HEK293 (cell line): ENCODE measurements around the gene PGC.
A peak's percentile ranks its signal among the peaks of the same experiment; 100 is the strongest.

Source experiments
- BCL11A ChIP-seq: fragments of 450-650 bp; formaldehyde crosslinking; IDR thresholded peaks from 2 replicates; pipeline ENCODE4 v1.5.1; 2016; ENCODE audit warnings: low read depth, missing biosample characterization, missing genetic modification characterization
- KLF17 ChIP-seq: fragments of 450-650 bp; formaldehyde crosslinking; IDR thresholded peaks from 2 replicates; pipeline ENCODE4 v1.5.1; 2016; ENCODE audit warnings: missing biosample characterization, missing genetic modification characterization
- MEIS1 ChIP-seq: sonication (generic); formaldehyde crosslinking; IDR thresholded peaks from 2 replicates; pipeline ENCODE4 v1.8.1; 2022; ENCODE audit warnings: missing genetic modification reagents, mild to moderate bottlenecking, borderline replicate concordance
- REST ChIP-seq: fragments of 450-650 bp; formaldehyde crosslinking; IDR thresholded peaks from 2 replicates; pipeline ENCODE4 v1.5.1; 2016; ENCODE audit warnings: missing biosample characterization, missing genetic modification characterization
- ZBTB21 ChIP-seq: fragments of 450-650 bp; formaldehyde crosslinking; IDR thresholded peaks from 2 replicates; pipeline ENCODE4 v1.5.1; 2017; ENCODE audit warnings: missing biosample characterization, missing genetic modification characterization
- ZBTB7A ChIP-seq: fragments of 450-650 bp; formaldehyde crosslinking; IDR thresholded peaks from 2 replicates; pipeline ENCODE4 v1.5.1; 2016; ENCODE audit warnings: low read depth, missing biosample characterization, missing genetic modification characterization
- ZIC2 ChIP-seq: fragments of 450-650 bp; formaldehyde crosslinking; IDR thresholded peaks from 2 replicates; pipeline ENCODE4 v1.5.1; 2016; ENCODE audit warnings: missing biosample characterization, missing genetic modification characterization
- ZNF10 ChIP-seq: fragments of 450-650 bp; formaldehyde crosslinking; IDR thresholded peaks from 2 replicates; pipeline ENCODE4 v1.5.1; 2017; ENCODE audit warnings: missing biosample characterization, missing genetic modification characterization
- ZNF112 ChIP-seq: fragments of 450-650 bp; formaldehyde crosslinking; IDR thresholded peaks from 2 replicates; pipeline ENCODE4 v1.5.0; 2017; ENCODE audit warnings: missing biosample characterization, missing genetic modification characterization
- ZNF211 ChIP-seq: fragments of 450-650 bp; formaldehyde crosslinking; IDR thresholded peaks from 2 replicates; pipeline ENCODE4 v1.5.1; 2016; ENCODE audit warnings: low read depth, missing biosample characterization, missing genetic modification characterization
- ZNF24 ChIP-seq: fragments of 450-650 bp; formaldehyde crosslinking; IDR thresholded peaks from 2 replicates; pipeline ENCODE4 v1.5.1; 2016; ENCODE audit warnings: missing biosample characterization, missing genetic modification characterization
- ZNF354C ChIP-seq: fragments of 450-650 bp; formaldehyde crosslinking; IDR thresholded peaks from 2 replicates; pipeline ENCODE4 v1.5.1; 2016; ENCODE audit warnings: missing biosample characterization, missing genetic modification characterization, low read depth, borderline replicate concordance
- ZNF362 ChIP-seq: fragments of 450-650 bp; formaldehyde crosslinking; IDR thresholded peaks from 2 replicates; pipeline ENCODE4 v1.5.1; 2016; ENCODE audit warnings: missing biosample characterization, missing genetic modification characterization
- ZNF48 ChIP-seq: fragments of 450-650 bp; formaldehyde crosslinking; IDR thresholded peaks from 2 replicates; pipeline ENCODE4 v1.5.1; 2016; ENCODE audit warnings: missing biosample characterization, missing genetic modification characterization
- ZNF549 ChIP-seq: fragments of 450-650 bp; IDR thresholded peaks from 2 replicates; pipeline ENCODE4 v1.5.1; 2018; ENCODE audit warnings: missing biosample characterization, missing genetic modification characterization, mild to moderate bottlenecking, inconsistent platforms, moderate library complexity
- ZNF629 ChIP-seq: fragments of 450-650 bp; formaldehyde crosslinking; IDR thresholded peaks from 2 replicates; pipeline ENCODE4 v1.5.1; 2017; ENCODE audit warnings: missing biosample characterization, missing genetic modification characterization
- ZNF660 ChIP-seq: fragments of 450-650 bp; IDR thresholded peaks from 2 replicates; pipeline ENCODE4 v1.5.1; 2018; ENCODE audit warnings: missing biosample characterization, mild to moderate bottlenecking, missing genetic modification characterization
- ZNF785 ChIP-seq: fragments of 450-650 bp; formaldehyde crosslinking; IDR thresholded peaks from 2 replicates; pipeline ENCODE4 v1.5.1; 2016; ENCODE audit warnings: missing biosample characterization, missing genetic modification characterization
- TF ChIP-seq, protein P1 (sequence below): fragments of 450-650 bp; formaldehyde crosslinking; IDR thresholded peaks from 2 replicates; pipeline ENCODE4 v1.5.1; 2016; ENCODE audit warnings: missing biosample characterization, missing genetic modification characterization, low read depth
- TF ChIP-seq, protein P2 (sequence below): fragments of 450-650 bp; formaldehyde crosslinking; conservative IDR thresholded peaks from 2 replicates; pipeline ENCODE4 v1.5.1; 2016; ENCODE audit warnings: low read depth, missing biosample characterization, missing genetic modification characterization
- TF ChIP-seq, protein P3 (sequence below): fragments of 450-650 bp; formaldehyde crosslinking; IDR thresholded peaks from 2 replicates; pipeline ENCODE4 v1.5.1; 2017; ENCODE audit warnings: missing biosample characterization, missing genetic modification characterization
- TF ChIP-seq, protein P4 (sequence below): fragments of 450-650 bp; IDR thresholded peaks from 2 replicates; pipeline ENCODE4 v1.5.1; 2018; ENCODE audit warnings: missing biosample characterization, mild to moderate bottlenecking, missing genetic modification characterization

PGC gene

DNA sequence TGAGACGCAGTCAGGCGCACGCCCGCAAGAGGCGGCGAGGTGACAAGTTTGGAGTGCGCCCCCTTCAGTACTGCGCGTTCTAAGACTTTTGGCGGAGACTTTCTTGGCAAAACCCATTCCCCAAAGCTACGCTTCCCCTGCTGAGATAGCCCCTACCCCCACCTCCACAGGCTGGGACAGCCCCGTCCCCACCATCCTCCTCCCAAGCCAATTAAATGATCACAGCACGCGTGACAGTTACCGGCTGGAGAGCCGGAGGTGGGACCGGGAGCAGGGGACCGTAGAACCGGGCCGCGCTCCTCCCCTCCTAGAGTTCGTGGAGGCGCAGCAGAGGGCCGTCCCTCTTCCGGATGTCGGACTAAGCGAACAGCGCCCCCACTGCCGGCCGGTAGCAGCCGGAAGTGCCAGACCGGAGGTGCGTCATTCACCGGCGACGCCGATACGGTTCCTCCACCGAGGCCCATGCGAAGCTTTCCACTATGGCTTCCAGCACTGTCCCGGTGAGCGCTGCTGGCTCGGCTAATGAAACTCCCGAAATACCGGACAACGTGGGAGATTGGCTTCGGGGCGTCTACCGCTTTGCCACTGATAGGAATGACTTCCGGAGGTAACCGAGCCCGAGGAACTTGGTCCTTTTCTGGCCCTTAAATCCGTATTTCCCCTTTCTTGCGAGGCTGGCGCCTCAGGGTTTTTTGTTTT, 40.2 kb upstream of the PGC start, which contains the start of gene TOMM6 (continued):
- TF ChIP-seq ZNF629 (tag by site-specific recombination): peak; percentile 92
- TF ChIP-seq ZNF354C: no peak
- TF ChIP-seq MEIS1 (CRISPR knock-in tag): no peak
- no peak; the same call in none of the 2 replicates for TF ChIP-seq KLF17 (tag by site-specific recombination)
- TF ChIP-seq, protein P1, sequence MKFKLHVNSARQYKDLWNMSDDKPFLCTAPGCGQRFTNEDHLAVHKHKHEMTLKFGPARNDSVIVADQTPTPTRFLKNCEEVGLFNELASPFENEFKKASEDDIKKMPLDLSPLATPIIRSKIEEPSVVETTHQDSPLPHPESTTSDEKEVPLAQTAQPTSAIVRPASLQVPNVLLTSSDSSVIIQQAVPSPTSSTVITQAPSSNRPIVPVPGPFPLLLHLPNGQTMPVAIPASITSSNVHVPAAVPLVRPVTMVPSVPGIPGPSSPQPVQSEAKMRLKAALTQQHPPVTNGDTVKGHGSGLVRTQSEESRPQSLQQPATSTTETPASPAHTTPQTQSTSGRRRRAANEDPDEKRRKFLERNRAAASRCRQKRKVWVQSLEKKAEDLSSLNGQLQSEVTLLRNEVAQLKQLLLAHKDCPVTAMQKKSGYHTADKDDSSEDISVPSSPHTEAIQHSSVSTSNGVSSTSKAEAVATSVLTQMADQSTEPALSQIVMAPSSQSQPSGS (tag by site-specific recombination): no peak
- TF ChIP-seq ZNF48 (tag by site-specific recombination): no peak
- TF ChIP-seq ZBTB21 (tag by site-specific recombination): peak; percentile 82
- TF ChIP-seq, protein P2, sequence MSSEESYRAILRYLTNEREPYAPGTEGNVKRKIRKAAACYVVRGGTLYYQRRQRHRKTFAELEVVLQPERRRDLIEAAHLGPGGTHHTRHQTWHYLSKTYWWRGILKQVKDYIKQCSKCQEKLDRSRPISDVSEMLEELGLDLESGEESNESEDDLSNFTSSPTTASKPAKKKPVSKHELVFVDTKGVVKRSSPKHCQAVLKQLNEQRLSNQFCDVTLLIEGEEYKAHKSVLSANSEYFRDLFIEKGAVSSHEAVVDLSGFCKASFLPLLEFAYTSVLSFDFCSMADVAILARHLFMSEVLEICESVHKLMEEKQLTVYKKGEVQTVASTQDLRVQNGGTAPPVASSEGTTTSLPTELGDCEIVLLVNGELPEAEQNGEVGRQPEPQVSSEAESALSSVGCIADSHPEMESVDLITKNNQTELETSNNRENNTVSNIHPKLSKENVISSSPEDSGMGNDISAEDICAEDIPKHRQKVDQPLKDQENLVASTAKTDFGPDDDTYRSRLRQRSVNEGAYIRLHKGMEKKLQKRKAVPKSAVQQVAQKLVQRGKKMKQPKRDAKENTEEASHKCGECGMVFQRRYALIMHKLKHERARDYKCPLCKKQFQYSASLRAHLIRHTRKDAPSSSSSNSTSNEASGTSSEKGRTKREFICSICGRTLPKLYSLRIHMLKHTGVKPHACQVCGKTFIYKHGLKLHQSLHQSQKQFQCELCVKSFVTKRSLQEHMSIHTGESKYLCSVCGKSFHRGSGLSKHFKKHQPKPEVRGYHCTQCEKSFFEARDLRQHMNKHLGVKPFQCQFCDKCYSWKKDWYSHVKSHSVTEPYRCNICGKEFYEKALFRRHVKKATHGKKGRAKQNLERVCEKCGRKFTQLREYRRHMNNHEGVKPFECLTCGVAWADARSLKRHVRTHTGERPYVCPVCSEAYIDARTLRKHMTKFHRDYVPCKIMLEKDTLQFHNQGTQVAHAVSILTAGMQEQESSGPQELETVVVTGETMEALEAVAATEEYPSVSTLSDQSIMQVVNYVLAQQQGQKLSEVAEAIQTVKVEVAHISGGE: peak; percentile 95
- TF ChIP-seq ZNF112 (tag by site-specific recombination): no peak
- no peak for TF ChIP-seq ZIC2 (tag by site-specific recombination)
- TF ChIP-seq REST: peak; percentile 25; the same call in 1 of the 2 replicates
- TF ChIP-seq BCL11A: 0 out of 2 replicates have a peak, but pooled peaks have one; percentile 42
- no peak for TF ChIP-seq ZNF549 (tag by site-specific recombination)
- TF ChIP-seq ZNF785 (tag by site-specific recombination): no peak
- no peak for TF ChIP-seq ZNF211 (tag by site-specific recombination)
- no peak for TF ChIP-seq ZNF24 (tag by site-specific recombination)
- TF ChIP-seq, protein P3, sequence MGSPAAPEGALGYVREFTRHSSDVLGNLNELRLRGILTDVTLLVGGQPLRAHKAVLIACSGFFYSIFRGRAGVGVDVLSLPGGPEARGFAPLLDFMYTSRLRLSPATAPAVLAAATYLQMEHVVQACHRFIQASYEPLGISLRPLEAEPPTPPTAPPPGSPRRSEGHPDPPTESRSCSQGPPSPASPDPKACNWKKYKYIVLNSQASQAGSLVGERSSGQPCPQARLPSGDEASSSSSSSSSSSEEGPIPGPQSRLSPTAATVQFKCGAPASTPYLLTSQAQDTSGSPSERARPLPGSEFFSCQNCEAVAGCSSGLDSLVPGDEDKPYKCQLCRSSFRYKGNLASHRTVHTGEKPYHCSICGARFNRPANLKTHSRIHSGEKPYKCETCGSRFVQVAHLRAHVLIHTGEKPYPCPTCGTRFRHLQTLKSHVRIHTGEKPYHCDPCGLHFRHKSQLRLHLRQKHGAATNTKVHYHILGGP (tag by site-specific recombination): peak; percentile 78
- TF ChIP-seq ZNF362 (tag by site-specific recombination): no peak; the same call in 1 of the 2 replicates
- TF ChIP-seq ZNF660 (tag by site-specific recombination): peak; percentile 94
- TF ChIP-seq ZNF10 (tag by site-specific recombination): no peak
- TF ChIP-seq, protein P4, sequence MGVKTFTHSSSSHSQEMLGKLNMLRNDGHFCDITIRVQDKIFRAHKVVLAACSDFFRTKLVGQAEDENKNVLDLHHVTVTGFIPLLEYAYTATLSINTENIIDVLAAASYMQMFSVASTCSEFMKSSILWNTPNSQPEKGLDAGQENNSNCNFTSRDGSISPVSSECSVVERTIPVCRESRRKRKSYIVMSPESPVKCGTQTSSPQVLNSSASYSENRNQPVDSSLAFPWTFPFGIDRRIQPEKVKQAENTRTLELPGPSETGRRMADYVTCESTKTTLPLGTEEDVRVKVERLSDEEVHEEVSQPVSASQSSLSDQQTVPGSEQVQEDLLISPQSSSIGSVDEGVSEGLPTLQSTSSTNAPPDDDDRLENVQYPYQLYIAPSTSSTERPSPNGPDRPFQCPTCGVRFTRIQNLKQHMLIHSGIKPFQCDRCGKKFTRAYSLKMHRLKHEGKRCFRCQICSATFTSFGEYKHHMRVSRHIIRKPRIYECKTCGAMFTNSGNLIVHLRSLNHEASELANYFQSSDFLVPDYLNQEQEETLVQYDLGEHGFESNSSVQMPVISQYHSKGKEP: peak; percentile 54; the same call in 1 of the 2 replicates
- peak; percentile 47; the same call in 1 of the 2 replicates for TF ChIP-seq ZBTB7A (tag by site-specific recombination)
